RKO (cell line): Measurements from ENCODE around the gene ELFN2.
"Not testable (repeated sequence)": the region's sequence is repeated elsewhere in the genome, so short reads cannot be mapped to it uniquely, and the experiment has no call there.

ENCODE experiments used
- DNase-seq: peaks from one replicate; pipeline ENCODE4 v3.0.0-alpha.2; 2016; ENCODE audit warnings: low spot score

The ELFN2 gene

DNA sequence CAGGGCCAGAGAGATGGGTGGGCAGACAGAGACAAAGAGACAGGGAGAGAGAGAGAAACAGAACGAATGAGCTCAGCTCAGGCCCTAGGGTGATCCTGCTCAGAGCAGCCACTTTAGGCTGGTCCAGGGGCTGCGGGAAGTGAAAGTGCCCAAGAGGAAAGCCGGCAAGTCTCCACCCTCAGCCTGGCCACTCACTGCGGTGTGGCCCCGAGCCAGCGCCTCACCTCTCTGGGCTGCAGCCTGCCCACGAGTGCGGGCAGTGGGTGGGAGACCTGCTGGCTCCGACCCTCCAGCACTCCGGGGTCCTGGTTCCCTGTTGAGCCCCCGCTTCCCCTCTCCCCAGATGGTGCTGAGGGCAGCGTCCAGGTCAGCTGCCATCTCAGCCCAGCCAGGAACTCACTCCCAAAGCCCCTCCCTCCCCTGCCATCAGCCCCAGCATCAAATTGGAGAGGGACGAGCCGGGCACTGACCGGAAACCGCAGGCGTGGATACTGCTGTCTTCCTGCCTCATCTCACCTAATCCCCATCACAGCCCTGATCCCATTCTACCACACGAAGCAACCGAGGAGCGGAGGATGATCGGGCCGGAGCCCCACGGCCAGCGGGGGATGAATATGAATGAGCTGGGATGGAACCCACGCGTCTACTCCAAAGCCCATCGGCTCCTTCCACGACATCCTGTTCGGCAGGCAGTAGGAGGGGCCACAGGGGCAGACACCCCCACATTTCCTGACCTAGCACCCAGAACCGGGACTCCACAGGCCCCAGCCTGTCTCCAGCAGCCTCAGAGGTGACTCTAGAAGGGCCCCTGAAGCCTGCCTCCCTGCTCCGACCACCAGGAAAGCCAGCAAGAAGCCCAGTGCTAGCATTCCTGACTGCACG lies 16.9 kb downstream of the ELFN2 start:
- DNase-seq, result no peak

DNA sequence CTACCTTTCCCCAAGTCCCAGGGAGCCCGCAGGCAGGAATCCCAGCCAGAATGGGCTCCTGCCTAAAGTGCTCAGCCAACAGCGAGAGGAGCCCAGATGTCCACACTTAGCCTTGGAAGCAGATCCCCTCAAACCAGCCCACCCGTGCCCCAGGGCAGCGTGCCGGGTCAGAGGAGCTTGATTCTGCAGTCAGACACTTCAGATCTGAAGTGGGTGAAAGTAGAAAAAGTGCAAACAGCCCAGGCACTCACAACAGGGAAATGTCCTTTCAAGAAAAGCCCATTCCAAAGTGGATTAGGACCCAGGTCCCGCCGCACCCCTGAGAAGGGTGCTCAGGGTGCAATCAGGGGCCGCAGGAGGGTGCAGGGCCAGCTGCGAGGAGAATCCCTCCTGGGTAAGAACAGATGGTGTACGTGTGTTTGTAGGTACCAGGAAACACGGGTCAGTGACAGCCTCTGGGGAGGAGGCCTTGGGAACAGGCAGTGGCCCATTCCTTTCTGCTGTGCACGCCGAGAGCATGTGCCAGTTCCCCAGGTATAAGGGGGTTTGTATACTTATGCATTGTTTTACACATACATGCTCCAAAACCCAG lies 17.7 kb downstream of the ELFN2 start:
- DNase-seq, result no peak

DNA sequence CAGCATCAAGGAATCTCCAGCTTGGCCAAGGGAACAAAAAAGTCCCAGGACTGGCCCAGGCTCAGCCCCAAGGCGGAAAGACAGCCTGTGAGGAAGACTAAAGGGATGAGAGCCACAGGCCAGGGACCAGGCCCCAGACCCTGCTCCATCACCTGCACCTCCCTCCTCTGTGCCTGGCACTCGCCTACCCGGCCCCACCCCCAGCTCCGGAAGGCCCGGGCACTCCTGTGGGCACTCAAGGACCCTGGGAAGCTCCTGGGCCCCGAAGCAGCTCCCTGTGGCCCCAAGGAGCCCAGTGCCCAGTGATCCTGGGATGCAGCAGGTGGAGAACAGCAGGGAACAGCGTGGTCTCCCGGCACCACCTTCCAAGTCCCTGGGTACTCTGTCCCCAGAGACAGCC lies 18.2 kb downstream of the ELFN2 start:
- DNase-seq, result no peak

DNA sequence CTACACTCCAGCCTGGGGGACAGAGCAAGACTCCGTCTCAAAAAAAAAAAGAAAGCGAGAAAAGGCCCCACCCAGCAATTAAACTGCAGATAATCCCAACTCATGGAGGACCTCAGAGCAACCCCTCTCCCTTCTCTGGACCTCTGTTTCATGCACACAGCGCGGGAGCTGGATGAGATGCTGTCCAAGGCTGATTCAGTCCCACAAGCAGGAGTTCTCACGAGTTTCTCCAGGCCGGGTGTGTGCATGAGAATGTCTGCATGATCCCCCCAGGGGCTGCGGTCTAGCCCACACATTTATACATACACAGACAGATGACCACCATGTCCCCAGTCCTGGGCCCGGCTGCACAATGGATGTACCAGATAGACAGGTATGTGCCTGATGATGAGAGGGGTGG lies 19.4 kb downstream of the ELFN2 start:
- DNase-seq, result no peak

DNA sequence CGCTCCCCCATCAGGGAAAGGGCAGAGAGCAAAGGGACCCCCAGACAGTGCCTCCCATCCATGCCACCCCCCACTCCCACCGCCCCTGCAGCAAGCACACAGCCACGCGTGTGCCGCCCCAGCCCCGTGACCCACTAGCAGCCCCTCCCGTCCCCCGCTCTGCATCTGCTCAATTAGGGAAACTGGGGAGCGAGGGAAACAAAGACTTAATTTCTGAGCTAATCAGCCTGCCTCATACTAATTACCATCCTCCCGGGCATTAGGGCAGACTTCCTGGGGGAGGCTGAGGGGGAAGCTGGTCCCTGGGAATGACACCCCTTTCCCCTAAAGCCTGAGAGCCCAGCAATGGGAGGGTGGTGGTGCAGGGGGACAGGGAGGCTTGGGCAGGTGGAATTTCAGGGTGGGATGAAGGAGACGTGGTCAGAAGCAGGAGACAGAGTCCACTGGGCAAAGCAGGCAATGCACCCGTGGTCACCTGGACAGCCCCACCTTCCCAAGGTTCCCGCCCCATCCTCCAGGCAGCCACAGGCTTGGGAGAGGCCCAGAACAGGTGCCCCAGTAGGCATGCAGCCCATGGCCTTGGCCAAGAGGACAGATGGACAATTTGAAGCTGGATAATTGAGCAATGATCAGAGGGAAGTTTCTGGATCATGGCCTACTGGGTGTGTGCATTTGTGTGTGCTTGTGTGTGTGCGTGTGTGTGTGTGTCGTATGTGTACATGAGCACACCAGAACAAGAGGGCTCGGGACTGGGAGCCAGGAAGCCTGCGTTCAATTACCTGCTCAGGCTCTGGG lies 20.6 kb downstream of the ELFN2 start:
- no peak for DNase-seq

DNA sequence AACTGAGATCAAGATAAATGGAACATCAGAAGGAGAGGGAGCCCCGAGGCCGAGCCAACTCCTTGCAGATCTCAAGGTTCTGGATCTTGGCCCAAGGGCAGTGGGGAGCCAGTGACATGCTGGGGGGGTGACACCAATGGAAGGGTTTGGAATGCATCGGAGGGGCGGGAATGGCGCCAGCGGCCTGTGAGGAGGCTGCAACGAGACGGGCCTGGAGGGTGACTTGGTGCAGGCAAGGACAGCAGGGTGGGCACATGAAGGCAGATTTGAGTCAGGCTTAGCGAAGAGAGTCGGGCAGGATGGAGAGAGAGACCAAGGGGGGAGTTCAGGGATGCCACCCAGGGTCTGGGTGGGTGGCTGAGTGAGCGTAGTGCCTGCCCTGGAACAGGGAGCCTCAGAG lies 23.2 kb downstream of the ELFN2 start:
- DNase-seq, result no peak

DNA sequence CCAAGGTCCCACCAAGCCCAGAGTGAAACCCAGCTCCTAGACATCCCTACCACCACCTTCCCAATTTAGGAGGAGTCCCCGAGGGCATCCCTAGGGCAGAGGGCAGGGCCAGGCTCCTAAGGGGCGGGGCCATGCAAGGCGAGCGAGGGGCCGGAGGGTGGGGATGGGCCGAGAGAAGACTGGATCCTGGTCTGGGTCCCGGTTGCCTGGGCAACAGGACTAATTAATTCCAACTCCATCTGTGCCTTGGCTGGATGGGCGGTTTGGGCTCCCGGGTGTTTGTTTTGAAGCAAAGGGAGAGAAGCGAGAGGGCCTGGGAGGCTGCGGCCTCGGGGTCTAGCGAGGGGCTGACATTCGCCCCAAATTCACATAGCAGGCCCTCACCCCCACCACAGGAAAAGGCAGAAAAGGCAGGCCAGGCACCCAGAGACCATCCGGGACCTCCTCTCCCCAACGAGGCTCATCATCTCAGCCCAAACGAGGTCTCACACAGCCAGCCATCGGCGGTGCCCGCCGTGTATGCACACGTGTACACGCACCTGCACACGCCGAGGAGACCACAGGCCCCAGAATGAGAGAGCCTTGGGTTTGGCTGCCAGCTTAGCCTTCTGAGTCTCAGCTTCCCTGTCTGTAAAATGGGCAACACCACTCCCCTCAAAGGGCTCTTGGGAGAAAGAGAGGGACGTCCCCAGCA lies 23.9 kb downstream of the ELFN2 start:
- DNase-seq, result no peak

DNA sequence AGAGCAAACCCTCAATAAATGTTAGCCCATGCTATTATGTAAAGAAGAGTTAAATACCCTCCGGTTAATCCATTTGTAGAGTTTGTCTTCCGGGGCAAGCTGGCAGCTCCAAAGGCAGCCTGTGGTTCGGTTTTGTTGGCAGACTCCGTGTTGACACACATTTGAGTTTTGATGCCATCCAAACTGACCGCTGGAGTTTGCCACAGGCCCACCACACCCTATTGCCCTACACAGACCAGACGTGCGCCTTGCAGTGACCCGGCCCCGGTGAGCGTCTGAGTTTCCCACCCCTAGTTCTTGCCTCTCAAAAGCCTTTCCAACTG lies 25.1 kb downstream of the ELFN2 start:
- no peak for DNase-seq

DNA sequence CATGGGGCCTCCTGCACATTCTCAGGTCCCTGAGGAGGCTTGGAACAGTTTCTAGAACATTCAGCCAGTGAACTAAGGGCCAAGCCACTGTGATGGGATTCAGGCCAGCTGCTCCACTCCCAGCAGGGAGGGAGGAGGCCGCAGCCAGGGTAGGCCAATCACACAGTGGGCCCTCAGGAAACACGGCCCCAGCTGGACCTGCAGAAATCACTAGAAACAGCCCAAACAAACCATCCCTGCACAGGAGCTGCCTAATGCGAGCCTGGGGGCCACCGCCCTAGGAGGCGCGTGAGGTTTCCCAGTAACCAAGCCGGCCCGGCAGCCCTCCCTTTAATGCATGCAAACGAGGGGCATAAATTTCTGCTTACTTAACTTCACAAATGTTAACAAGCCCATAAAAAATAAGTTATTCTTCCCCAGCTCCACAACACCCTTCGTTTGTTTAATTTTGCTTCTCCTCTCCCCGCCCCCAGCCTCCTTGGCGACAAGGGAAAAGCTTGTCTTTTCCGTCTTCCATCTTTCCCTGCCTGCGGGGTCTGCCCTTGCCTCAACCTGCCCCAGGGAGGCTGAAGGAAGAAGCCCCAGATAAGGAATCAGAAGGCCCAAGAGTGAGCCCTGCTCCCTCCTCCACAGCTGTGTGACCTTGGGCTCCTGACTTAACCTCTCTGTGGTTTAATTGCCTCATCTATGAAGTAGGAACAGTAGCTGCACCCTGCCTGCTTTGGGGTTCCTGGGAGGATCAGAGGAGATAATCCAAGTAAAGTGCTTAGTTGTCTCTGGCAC lies 25.7 kb downstream of the ELFN2 start:
- no peak for DNase-seq

DNA sequence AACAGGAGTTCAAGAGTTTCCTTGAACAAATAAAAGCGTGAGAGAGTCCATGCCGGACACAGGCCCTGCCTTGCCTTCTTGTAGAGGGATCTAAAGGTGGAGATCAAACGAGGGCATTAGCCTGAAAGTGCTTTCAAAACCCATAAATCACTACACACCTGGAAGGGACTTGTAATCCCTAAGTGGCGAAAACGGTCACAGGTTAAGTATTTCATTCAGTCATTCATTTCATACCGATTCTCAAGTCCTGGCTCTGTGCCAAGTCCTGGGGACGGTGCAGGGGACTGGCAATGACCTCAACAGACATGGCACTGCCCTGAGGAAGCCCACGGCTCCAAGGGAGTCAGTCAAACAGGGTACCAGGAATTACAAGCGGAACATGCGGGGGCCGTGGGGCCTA lies 26.6 kb downstream of the ELFN2 start:
- DNase-seq, result no peak

DNA sequence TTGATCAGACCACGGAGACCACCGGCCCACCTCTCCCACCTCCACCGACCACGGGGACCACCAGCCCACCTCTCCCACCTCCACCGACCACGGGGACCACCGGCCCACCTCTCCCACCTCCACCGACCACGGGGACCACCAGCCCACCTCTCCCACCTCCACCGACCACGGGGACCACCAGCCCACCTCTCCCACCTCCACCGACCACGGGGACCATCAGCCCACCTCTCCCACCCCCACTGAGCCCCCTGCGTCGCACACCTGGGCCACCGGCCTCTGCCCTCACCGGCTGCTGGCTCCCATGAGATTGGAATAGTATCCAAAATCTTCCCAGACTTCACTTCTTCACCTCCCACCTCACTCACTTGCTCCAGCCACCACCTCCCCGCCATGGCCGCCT lies 27.8 kb downstream of the ELFN2 start:
- DNase-seq, result not testable (repeated sequence)

DNA sequence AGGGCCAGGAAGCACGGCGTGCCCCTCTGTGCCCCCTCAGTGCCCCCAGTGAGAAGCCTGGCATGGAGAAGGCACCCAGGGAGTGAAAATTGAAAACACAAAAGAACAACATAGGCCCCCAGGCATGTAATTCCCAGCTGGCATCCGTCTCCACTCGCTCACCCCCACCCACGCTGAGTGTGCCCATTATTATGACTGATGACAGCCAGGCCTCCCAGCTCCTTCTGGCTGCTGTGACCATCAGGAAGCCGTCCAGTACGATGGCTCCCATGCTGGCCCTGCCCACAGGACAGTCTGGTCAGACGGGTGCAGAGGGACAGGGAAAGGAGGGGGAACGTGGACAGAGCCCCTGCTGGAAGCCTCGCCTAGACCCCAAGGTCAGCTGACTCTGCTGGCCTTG lies 30.1 kb downstream of the ELFN2 start:
- DNase-seq, result no peak

DNA sequence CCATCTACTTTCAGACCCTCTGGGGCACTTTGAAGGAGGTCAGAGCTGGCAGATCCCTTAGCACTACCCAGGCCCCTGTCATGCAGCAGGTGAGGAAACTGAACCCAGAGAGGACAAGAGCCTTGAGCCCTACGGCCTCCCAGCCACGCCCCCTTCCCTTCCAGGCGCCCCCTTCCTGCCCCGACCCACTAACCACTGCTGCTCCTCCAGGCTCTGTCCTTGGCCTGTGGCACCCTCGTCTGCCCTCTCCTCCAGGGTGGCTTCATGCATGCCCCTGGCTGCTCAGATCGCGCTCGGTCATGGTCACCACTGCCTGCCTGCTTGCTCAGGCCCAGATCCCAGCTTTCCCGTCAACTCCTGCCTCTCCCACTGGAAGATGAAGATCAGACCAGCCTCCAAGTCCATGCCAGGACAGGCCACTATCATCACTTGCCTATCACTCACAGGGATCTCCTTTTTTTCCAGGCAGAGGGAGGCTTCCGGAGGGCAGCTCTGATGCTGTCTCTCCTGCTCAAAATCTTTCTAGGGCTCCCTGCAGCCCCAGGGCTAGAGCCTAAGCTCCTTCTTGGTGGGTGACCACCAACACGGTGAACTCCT lies 30.7 kb downstream of the ELFN2 start:
- DNase-seq, result no peak

DNA sequence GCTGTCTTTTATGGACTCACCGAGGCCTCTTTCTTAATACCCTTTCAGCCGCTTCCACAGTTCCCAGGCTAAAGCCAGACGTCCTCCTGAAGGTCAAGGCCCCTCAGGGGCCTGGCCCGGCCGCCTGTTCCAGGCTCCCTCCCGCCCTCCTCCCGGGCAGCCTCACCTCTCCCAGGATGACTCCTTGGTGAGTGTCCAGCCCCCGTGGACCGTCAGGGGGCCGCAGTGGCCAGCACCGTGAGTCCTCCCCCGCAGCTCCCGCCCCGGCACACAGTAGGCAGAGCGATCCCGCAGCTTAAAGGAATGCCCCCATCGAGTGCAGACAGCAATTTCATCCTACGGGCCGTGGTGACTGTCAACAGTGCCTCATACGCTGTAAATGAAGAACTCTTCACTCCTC lies 32.9 kb downstream of the ELFN2 start:
- no peak for DNase-seq

DNA sequence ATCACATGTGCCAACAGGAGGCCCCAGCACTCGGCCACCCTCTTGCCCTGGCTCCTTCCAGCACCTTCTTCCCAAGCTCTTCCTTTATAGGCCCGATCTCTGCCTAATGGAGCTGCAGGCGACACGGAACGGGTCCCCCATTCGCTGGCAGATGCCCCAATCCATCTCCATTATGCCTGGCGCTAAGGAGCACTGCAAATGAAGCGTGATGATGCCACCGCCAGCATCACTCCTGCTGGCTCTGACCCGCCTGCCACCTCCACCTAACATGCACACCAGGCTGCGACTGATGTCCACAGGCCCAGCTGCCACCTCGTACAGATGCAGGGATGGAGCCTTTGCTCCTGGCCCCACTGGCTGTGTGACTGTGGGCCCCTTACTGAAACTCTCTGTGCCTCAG lies 33.5 kb downstream of the ELFN2 start:
- DNase-seq, result no peak

DNA sequence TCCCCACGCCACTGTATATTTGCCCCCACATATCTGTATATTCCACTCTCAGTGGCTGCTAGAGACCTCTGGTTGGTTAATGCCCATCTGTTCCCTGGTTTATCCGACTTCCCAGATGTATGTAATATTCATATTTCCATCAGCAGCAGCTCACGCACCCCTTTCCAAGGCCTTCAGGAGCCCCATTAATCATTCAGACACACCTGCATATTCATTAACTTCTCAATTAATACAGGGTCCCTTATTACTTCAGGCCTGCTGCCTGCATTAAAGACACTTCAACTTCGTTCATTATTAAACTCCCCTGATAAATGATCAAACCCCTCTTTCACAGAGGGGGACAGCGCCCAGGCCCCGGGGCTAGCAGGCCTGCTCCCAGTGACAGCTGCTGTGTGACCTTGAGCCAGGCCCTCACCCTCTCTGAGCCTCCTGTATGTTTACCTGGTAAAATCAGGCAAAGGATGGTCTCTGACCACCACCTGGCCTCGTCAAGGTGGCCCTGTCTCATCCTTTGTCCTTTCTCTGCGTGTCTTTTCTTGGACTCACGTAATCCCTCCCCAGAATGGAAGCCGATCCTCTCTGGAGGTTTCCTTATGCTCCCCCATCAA lies 34.5 kb downstream of the ELFN2 start:
- DNase-seq, result no peak

DNA sequence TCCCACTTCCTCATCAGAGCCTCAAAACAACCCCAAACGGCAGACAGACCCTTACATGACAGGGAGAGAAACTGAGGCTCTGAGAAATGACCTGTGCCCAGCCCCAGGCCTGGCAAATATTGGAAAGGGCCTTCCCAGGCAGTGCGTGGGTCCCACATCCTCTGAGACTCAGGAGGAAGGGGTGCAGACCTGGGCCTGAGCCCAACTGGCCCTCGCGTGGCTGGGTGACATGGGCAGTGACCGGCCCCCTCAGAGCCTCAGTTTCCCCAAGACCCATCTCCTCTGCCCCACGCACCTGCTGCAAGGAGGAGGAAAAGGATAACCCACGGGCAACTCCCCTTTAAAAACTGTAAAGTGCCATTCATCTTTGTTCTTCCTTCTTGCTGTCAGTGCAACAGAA lies 35.6 kb downstream of the ELFN2 start:
- no peak for DNase-seq

DNA sequence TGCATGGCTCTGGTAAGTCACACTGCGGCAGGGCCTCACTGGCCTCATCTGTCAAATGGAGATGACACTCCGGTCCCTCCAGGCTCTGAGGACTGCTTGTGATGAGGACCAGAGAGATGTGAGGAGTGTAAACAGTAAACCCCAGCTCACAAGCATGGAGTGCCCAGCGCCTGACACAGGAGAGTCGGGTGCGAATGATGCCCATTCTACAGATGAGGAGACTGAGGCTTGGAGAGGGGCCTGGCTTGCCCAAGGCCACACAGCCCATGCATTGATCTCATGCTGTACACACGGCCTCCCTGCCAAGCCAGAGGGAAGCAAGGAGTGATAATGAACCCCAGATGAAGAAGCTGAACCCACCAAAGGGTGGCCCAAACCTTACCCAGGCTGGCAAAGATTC lies 37.2 kb downstream of the ELFN2 start:
- DNase-seq, result no peak

DNA sequence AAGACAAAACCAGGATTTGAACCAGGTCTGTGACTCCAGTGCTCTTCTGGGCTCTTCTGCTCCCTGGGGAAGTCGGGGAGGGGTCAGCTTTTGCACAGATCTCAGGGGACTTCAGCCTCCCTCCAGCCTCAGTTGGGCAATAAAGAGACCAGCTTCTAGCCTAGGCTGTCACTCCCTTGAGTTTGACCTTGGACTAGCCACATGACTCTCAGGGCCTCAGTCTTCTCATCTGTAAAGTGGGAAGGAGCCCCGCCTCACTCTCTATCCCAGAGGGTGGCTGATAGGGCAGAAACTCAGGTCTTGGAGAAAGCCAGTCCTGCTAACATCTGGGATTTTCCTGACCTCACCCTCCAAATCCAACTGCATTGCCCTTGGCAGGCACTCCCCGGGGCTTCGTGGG lies 38.7 kb downstream of the ELFN2 start:
- DNase-seq, result no peak

DNA sequence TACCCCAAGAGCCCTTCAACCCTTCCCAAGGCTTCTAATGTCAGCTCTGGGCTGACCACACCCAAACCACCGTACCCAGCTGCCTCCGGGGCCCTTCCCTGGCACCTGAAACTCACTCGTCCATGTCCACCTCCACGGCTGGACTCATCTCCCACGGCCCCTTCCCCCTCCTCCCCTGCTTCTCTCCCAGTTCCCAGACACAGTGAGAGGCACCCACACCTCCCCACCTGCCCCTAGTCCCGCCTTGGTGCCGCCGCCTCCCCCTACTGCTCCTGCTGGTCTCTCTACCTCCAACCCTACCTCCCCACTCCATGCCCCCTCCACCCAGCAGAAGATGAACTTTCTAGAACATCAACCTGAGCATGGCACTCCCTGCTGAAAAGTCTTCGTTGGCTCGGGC lies 39.5 kb downstream of the ELFN2 start:
- no peak for DNase-seq

DNA sequence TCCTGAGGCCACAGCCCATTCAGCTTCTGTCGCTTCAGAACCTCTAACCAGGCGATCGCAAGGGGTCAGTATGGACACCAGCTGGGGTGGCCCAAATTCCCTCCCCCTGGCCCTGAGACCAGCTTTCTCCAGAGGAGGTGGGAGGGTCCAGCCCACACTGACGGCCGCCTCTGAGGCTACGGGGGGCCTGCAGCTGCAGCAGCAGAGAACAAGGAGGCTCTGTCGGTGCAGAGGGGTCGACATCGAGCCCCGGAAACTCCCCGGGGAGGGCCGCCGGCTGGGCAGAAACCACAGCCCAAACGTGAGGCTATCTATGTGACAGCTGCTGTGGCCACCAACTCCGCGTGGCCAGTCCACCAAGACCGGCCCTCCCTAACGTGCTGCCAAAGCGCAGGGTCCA lies 40.8 kb downstream of the ELFN2 start:
- DNase-seq, result no peak
